HG03571 (cell line): Measurements from ENCODE around the gene MCM7.
"Not testable (repeated sequence)": the region's sequence is repeated elsewhere in the genome, so short reads cannot be mapped to it uniquely, and the experiment has no call there.

Source experiments
- ATAC-seq: cut with Tn5 transposase; IDR thresholded peaks from one replicate; pipeline ENCODE4 v1.9.1; 2021; ENCODE audit not compliant: unreplicated experiment

MCM7 gene

GRCh38 chr7:100101016-100101862 is at the start of gene MCM7, which contains the start of gene AP4M1:
TSS of gene MCM7 (minus strand) at chr7:100101397. CDS start at chr7:100101294, 103 bp downstream.
TSS of gene AP4M1 (plus strand) at chr7:100101643. CDS start at chr7:100101715, 72 bp downstream.
- peak; percentile 76 for ATAC-seq

GRCh38 chr7:100148559-100149328 is 47.5 kb upstream of the MCM7 start, which contains the start of gene LAMTOR4:
TSS of gene LAMTOR4 (plus strand) at chr7:100148918. CDS start at chr7:100148973, 55 bp downstream.
- ATAC-seq, result peak; percentile 98

- no peak for ATAC-seq
Observed at GRCh38 chr7:100148225-100148558, 47.0 kb upstream of the MCM7 start.

DNA sequence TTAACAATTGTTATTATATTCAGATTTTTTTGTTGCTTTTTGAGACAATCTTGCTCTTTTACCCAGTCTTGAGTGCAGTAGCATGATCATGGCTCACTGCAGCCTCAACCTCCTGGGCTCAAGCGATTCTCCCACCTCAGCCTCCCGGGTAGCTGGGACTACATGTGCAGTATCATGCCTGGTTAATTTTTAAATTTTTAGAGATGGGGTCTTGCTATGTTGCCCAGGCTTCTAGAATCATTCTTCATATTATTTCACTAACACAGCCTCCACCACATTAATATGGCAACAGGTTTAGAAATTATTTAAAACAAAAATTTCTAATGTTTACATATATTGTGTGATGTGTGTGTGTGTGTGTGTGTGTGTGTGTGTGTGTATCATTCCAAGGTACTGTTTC is 46.1 kb upstream of the MCM7 start:
- no peak for ATAC-seq

- not testable (repeated sequence) for ATAC-seq
Observed at GRCh38 chr7:100146350-100146749, 45.2 kb upstream of the MCM7 start.

DNA sequence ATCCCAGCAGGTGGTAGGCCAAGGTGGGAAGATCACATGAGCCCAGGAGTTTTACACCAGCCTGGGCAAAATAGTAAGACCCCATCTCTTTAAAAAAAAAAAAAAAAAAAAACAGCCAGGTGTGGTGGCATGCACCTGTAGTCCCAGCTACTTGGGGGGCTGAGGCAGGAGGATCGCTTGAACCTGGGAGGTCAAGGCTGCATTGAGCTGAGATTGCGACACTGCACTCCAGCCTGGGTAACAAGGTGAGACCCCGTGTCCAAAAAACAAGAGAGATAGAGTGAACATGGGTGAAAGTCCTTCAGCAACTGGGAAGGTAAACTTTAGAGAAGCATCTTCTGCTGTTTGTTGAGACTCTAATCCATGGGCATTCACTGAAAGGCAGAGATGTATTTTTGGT is 41.3 kb upstream of the MCM7 start:
- no peak for ATAC-seq

DNA sequence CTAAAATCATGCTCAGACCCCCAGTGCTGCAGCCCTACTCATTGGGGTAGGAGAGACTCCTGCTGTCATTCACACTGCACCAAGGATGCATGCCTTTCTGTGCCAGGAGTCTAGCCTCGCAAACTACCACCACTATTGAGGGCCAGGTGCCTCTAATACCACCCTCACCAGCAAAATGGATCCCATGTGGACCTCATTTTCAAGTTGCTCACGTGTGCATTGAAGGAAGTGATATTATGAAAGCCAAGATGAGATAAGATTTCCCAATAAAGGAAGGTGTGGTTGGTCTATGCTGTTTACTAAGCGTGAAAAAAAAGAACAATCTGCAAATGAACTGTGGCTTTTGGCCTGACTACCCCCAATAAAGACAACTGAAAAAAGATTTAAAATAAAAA is 40.4 kb upstream of the MCM7 start:
- ATAC-seq, result no peak

DNA sequence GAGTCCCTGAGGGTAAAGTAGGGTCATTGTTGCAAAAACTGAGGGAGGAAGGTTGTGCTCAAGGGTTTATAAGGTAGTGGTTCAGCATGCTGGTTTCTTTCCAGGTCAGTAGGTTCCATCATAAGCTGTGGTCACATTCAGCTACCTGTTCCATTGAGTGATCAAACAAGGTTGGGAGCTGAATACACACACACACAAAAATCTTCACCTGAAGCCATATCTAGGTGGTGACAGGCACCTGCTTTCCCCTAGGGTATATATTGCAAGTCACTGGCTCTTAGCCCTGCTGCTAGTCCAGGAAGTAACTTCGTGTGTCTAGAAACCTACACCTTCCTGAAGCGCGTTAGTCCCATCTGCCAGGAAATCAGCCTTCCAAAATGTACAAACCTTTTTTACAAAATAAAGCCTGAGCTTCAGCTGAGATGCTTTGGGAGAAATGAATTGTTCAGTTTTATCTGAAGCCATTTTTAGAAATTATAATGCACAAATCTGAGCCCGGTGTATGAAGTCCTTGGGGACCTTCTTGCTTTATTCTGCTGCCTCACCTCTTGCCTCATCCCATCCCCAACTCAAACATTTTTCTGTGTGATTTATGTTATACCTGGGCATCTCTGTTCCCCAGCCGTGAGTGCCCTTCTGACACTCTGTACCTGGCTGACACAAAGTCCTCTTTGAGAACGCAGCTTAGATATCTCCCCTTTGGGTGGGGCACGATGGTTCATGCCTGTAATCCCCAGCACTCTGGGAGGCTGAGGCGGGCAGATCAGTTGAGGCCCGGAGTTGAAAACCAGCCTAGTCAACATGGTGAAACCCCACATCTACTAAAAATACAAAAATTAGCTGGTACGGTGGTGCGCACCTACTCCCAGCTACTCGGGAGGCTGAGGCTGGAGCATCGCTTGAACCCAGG is 36.9 kb upstream of the MCM7 start:
- ATAC-seq, result no peak

- no peak for ATAC-seq
Observed at GRCh38 chr7:100132697-100133151, 31.5 kb upstream of the MCM7 start.

DNA sequence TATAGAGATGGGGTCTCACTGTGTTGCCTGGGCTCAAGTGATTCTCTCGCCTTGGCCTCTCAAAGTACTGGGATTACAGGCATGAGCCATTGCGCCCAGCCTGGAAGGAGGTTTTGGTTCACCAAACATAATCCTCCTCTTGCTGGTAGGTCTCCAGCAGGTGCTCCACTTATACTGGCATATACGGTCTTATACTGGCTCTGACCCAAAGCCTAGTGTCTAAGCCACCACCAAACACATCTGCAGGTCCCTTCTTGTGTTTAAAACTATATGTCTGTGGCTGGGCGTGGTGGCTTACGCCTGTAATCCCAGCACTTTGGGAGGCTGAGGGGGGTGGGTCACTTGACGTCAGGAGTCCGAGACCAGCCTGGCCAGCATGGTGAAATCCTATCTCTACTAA is 30.9 kb upstream of the MCM7 start:
- ATAC-seq, result no peak

- no peak for ATAC-seq
Observed at GRCh38 chr7:100130608-100131453, 29.6 kb upstream of the MCM7 start.

- ATAC-seq, result not testable (repeated sequence)
Observed at GRCh38 chr7:100130220-100130607, 29.0 kb upstream of the MCM7 start.

GRCh38 chr7:100128637-100128963 is 27.4 kb upstream of the MCM7 start:
- no peak for ATAC-seq

GRCh38 chr7:100127866-100128636 is 26.9 kb upstream of the MCM7 start:
- peak; percentile 7 for ATAC-seq

DNA sequence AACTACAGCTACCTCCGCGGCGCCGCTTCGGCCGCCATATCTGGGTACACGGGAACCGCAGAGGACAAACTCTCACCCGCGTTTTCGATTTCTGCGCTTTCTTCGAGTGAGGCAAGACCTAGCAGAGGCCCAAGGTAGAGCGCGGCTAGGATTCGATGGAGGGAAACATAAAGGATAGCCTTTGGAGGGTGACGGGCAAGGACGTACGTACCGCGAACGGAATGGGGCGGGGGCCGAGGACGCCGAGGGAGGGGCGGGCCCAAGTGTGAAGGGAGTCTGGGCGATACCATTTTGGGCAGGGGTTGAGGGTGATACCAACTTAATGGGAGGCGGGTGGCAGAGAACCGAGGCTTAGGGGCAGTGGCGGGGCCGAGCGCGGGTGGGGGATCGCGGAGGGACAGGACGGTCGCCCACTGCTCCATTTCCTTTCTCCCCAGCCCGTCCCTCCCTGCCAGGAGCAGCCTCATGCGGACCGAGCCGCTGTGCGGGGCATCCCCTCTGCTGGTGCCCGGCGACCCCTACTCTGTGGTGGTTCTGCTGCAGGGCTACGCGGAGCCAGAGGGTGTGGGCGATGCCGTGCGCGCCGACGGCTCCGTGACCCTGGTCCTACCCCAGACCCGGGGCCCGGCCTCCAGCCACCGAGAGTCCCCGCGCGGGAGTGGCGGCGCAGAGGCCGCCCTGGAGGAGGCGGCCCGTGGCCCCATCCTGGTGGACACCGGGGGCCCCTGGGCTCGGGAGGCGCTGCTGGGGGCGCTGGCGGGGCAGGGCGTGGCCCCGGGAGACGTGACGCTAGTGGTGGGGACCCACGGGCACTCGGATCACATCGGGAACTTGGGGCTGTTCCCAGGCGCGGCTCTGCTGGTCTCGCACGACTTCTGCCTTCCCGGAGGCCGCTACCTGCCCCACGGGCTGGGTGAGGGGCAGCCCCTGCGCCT is 26.0 kb upstream of the MCM7 start, which contains the start of gene MBLAC1:
Gene MBLAC1, plus strand, starts transcription at position 37 of the 935 bp plus-strand sequence. Its CDS starts 429 bp downstream, at position 466.
- peak; percentile 55 for ATAC-seq

DNA sequence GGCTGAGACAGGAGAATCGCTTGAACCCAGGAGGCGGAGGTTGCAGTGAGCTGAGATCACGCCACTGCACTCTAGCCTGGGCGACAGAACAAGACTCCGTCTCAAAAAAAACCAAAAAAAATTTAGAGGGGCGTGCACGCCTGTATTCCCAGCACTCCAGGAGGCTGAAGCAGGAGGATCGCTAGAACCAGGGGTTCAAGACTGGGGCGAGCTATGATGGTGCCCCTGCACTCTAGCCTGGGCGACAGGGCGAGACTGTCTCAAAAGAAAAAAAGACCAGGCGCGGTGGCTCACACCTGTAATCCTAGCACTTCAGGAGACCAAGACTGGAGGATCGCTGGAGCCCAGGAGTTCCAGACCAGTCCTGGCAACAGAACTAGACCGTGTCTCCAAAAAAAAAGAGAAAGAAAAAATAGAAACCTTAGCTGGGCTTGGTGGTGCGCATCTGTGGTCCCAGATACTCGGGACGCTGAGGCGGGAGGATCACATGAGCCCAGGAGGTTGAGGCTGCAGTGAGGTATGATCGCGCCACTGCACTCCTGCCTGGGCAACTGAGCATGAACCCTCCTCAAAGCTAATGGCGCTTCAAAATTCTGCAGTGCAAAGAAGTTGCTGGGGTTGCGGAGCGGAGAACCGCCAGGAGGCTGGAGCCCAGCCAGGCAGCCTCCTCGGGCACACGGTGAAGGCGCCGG is 25.2 kb upstream of the MCM7 start:
- no peak for ATAC-seq
